H1 (cell line): Measurements from ENCODE around the gene HRH2.

Experiments
- CEBPB ChIP-seq: IDR thresholded peaks from 2 replicates; pipeline ENCODE4 v1.6.1; 2012; ENCODE audit warnings: low read depth, low read length
- CHD1 ChIP-seq: IDR thresholded peaks from 2 replicates; pipeline ENCODE4 v1.6.1; 2012; ENCODE audit warnings: low read depth, low read length, improper control_type of control experiment
- EZH2 ChIP-seq: fragments of 200-600 bp; sonication (generic); IDR thresholded peaks from 2 replicates; pipeline ENCODE4 v1.7.1; 2012; ENCODE audit warnings: low read depth, mild to moderate bottlenecking, moderate library complexity, low read length, inconsistent platforms; ENCODE audit not compliant: severe bottlenecking
- JUN ChIP-seq: IDR thresholded peaks from 2 replicates; pipeline ENCODE4 v1.6.1; 2011; ENCODE audit warnings: low read depth, mild to moderate bottlenecking, improper control_type of control experiment, low read length
- POLR2A ChIP-seq, 2 experiments: IDR thresholded peaks; 1 replicate in 1 of 2; 2 replicates in 1 of 2; pipeline ENCODE4 v1.6.1; 2011; ENCODE audit warnings: low read depth in 2 of 2, low read length in 2 of 2, mild to moderate bottlenecking in 2 of 2; ENCODE audit errors: control extremely low read depth in 1 of 2
- POLR2AphosphoS5 ChIP-seq: IDR thresholded peaks from 2 replicates; pipeline ENCODE4 v1.6.1; 2011; ENCODE audit warnings: low read depth, low read length
- RAD21 ChIP-seq, 2 experiments: IDR thresholded peaks in 1 of 2; conservative IDR thresholded peaks in 1 of 2; 2 replicates each; pipeline ENCODE4 v1.6.1; 2011; ENCODE audit warnings: low read depth in 2 of 2, low read length in 2 of 2, improper control_type of control experiment in 1 of 2, inconsistent platforms in 1 of 2, mild to moderate bottlenecking in 1 of 2, moderate library complexity in 1 of 2
- SIRT6 ChIP-seq: IDR thresholded peaks from one replicate; pipeline ENCODE4 v1.7.1; 2012; ENCODE audit warnings: low read length, inconsistent platforms
- SP2 ChIP-seq: IDR thresholded peaks from 2 replicates; pipeline ENCODE4 v1.6.1; 2012; ENCODE audit warnings: mild to moderate bottlenecking, low read length, inconsistent platforms
- TBP ChIP-seq: IDR thresholded peaks from 2 replicates; pipeline ENCODE4 v1.6.1; 2011; ENCODE audit warnings: low read depth, low read length, improper control_type of control experiment
- TF ChIP-seq, protein P1 (sequence below), 3 experiments: IDR thresholded peaks; 1 replicate in 2 of 3; 2 replicates in 1 of 3; pipeline versions ENCODE4 v1.5.1 to v1.6.1; 2011; ENCODE audit warnings: low read length in 3 of 3, mild to moderate bottlenecking in 3 of 3, inconsistent platforms in 2 of 3, low read depth in 1 of 3, moderate library complexity in 1 of 3; ENCODE audit not compliant: insufficient read depth in 1 of 3; ENCODE audit errors: control extremely low read depth in 1 of 3
- TF ChIP-seq, protein P2 (sequence below): IDR thresholded peaks from 2 replicates; pipeline ENCODE4 v1.6.1; 2012; ENCODE audit warnings: inconsistent platforms

DNA sequence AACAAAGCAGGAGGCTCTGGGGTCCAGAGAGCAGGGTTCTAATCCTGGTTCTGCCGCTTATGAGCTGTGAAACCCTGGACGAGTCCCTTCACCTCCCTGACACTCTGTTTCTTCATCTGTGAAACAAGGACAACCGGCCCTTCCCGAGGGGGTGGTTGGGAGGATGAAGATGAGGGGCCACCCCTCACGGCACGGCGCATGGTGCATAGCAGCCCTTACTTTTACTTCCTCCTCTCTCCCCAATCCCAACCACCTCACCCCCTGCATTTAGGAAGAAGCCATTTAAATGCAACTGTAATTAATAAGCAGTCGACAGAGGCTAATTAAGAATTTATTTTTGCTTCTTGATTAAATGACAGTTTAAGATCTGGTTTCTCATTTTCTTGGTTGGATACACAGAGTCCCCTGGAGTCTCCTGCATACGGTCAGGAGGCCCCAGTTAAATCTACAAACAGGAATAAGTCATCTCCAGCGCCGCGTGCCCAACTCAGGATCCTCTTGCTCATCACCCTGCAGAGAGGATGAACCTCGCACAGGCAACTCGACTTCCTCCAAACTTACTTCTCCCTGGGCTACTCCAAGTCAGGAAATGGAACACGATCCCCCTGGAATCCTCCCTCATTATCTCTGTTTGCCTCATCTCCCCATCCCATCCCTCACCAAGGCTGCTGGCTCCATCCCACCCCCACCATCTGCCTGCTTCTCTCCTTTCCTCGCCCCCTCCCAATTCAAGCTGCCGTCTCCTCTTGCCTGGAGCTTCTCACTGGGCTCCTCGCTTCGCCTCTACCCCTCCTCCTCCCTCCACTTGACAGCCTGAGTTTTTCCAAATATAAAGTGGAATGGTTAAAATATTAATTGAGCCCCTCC is 95.9 kb downstream of the HRH2 start:
- TF ChIP-seq, protein P1, sequence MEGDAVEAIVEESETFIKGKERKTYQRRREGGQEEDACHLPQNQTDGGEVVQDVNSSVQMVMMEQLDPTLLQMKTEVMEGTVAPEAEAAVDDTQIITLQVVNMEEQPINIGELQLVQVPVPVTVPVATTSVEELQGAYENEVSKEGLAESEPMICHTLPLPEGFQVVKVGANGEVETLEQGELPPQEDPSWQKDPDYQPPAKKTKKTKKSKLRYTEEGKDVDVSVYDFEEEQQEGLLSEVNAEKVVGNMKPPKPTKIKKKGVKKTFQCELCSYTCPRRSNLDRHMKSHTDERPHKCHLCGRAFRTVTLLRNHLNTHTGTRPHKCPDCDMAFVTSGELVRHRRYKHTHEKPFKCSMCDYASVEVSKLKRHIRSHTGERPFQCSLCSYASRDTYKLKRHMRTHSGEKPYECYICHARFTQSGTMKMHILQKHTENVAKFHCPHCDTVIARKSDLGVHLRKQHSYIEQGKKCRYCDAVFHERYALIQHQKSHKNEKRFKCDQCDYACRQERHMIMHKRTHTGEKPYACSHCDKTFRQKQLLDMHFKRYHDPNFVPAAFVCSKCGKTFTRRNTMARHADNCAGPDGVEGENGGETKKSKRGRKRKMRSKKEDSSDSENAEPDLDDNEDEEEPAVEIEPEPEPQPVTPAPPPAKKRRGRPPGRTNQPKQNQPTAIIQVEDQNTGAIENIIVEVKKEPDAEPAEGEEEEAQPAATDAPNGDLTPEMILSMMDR (IDR thresholded peaks at IDR 0.05; ENCODE audit: control extremely low read depth in 1 of 3, insufficient read depth in 1 of 3, low read depth in 1 of 3, low read length in 3 of 3), result no peak
- no peak for TF ChIP-seq CEBPB
- TF ChIP-seq EZH2, result no peak
- TF ChIP-seq CHD1, result no peak
- no peak for TF ChIP-seq SP2
- TF ChIP-seq POLR2AphosphoS5, result no peak
- TF ChIP-seq TBP, result no peak
- TF ChIP-seq POLR2A (IDR thresholded peaks at IDR 0.05; ENCODE audit: control extremely low read depth in 1 of 2, low read depth in 2 of 2, low read length in 2 of 2), result no peak
- no peak for TF ChIP-seq SIRT6
- no peak for TF ChIP-seq RAD21 (IDR thresholded peaks at IDR 0.05 in 1 of 2, conservative IDR thresholded peaks at IDR 0.05 in 1 of 2; ENCODE audit: low read depth in 2 of 2, low read length in 2 of 2)
- TF ChIP-seq JUN, result no peak
- TF ChIP-seq, protein P2, sequence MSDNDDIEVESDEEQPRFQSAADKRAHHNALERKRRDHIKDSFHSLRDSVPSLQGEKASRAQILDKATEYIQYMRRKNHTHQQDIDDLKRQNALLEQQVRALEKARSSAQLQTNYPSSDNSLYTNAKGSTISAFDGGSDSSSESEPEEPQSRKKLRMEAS, result no peak
